ENCODE results near the gene PRKCB.

PRKCB gene

GRCh38 chr16:24138575-24138974 is 302.8 kb downstream of the PRKCB start:
- H3K4me3 ChIP-seq (ENCODE audit: low read depth, low read length): no peak overlapping the region
- no peak for TF ChIP-seq CTCF (IDR thresholded peaks at IDR 0.05; ENCODE audit: low read depth, low read length, missing control alignments)
- DNase-seq (ENCODE audit: low read depth): no peak

- DNase-seq (ENCODE audit: low read depth): no peak
- no peak for TF ChIP-seq CTCF (IDR thresholded peaks at IDR 0.05; ENCODE audit: low read depth, low read length, missing control alignments)
These were observed 303.5 kb downstream of the PRKCB start for GRCh38 chr16:24139282-24139681.

GRCh38 chr16:24140730-24141129 is 304.9 kb downstream of the PRKCB start:
- DNase-seq (ENCODE audit: low read depth): no peak
- TF ChIP-seq CTCF (IDR thresholded peaks at IDR 0.05; ENCODE audit: low read depth, low read length, missing control alignments): no peak
- H3K4me3 ChIP-seq (ENCODE audit: low read depth, low read length): no peak overlapping the region

More at GRCh38 chr16:24139282-24139681, 303.5 kb downstream of the PRKCB start:
- H3K4me3 ChIP-seq (ENCODE audit: low read depth, low read length): no peak overlapping the region

GRCh38 chr16:24141466-24141865 is 305.7 kb downstream of the PRKCB start:
- no peak for TF ChIP-seq CTCF (IDR thresholded peaks at IDR 0.05; ENCODE audit: low read depth, low read length, missing control alignments)
- no peak overlapping the region for H3K4me3 ChIP-seq (ENCODE audit: low read depth, low read length)
- no peak for DNase-seq (ENCODE audit: low read depth)

- DNase-seq (ENCODE audit: low read depth): no peak
- H3K4me3 ChIP-seq (ENCODE audit: low read depth, low read length): no peak overlapping the region
- no peak for TF ChIP-seq CTCF (IDR thresholded peaks at IDR 0.05; ENCODE audit: low read depth, low read length, missing control alignments)
These were observed 306.1 kb downstream of the PRKCB start for GRCh38 chr16:24141917-24142316.

GRCh38 chr16:24145927-24146326 is 310.1 kb downstream of the PRKCB start:
- TF ChIP-seq CTCF (IDR thresholded peaks at IDR 0.05; ENCODE audit: low read depth, low read length, missing control alignments): no peak
- no peak for DNase-seq (ENCODE audit: low read depth)
- H3K4me3 ChIP-seq (ENCODE audit: low read depth, low read length): no peak overlapping the region

GRCh38 chr16:24146518-24146917 is 310.7 kb downstream of the PRKCB start:
- TF ChIP-seq CTCF (IDR thresholded peaks at IDR 0.05; ENCODE audit: low read depth, low read length, missing control alignments): no peak
- no peak for DNase-seq (ENCODE audit: low read depth)
- no peak overlapping the region for H3K4me3 ChIP-seq (ENCODE audit: low read depth, low read length)

Data from GM12864 (cell line).